ENCODE results near the gene FSHR.

GRCh38 chr2:49026706-49027105 lies 127.6 kb downstream of the FSHR start:
- no peak for TF ChIP-seq POLR2AphosphoS5 (IDR thresholded peaks at IDR 0.05; ENCODE audit: low read depth, low read length)
- TF ChIP-seq CTCF (IDR thresholded peaks at IDR 0.05; ENCODE audit: control extremely low read depth in 1 of 3, insufficient read depth in 1 of 3, low read depth in 1 of 3, low read length in 3 of 3): no peak
- TF ChIP-seq POLR2A (IDR thresholded peaks at IDR 0.05; ENCODE audit: control extremely low read depth in 1 of 2, low read depth in 2 of 2, low read length in 2 of 2): no peak
- TF ChIP-seq EZH2 (IDR thresholded peaks at IDR 0.05; ENCODE audit: low read depth, low read length, severe bottlenecking): no peak
- TF ChIP-seq GABPA (IDR thresholded peaks at IDR 0.05; ENCODE audit: borderline replicate concordance, insufficient read depth, low read length): no peak
- no peak for TF ChIP-seq HDAC2 (IDR thresholded peaks at IDR 0.05; ENCODE audit: borderline replicate concordance in 1 of 2, low read depth in 2 of 2, low read length in 2 of 2)
- TF ChIP-seq SP1 (IDR thresholded peaks at IDR 0.05; ENCODE audit: low read depth, low read length): no peak
- TF ChIP-seq TEAD4 (IDR thresholded peaks at IDR 0.05; ENCODE audit: low read depth, low read length): no peak
- TF ChIP-seq ZNF274 (IDR thresholded peaks at IDR 0.05; ENCODE audit: borderline replicate concordance, extremely low read depth, low read length): no peak
- no peak for TF ChIP-seq ATF3 (IDR thresholded peaks at IDR 0.05; ENCODE audit: insufficient read depth, low read depth, low read length)
- TF ChIP-seq HDAC6 (IDR thresholded peaks at IDR 0.05; ENCODE audit: low read depth, low read length): no peak
- no peak for TF ChIP-seq KDM1A (IDR thresholded peaks at IDR 0.05; ENCODE audit: borderline replicate concordance, low read length)
- no peak for TF ChIP-seq EP300 (IDR thresholded peaks at IDR 0.05; ENCODE audit: borderline replicate concordance in 1 of 2, low read depth in 2 of 2, low read length in 2 of 2)
